ENCODE measurements around the gene ST8SIA4. TPM values are rescaled to one million over a fixed set of nuclear protein-coding genes. Genes with fewer than 3 reads are reported as not detected.

ST8SIA4 gene
- total RNA-seq, 1 experiment from 2014 or later: not detected

- no peaks in the 10 kb centered on the region for H3K9me3 Mint-ChIP-seq
- no peaks in the 10 kb centered on the region; a peak in 1 of 7 replicates for H3K36me3 Mint-ChIP-seq (ENCODE audit: insufficient read depth in 1 of 3, low read depth in 3 of 3)
- Histone ChIP-seq H2BK20ac (ENCODE audit: low read depth, low read length, poor library complexity, severe bottlenecking) (no peak overlapping the region), H2BK5ac (ENCODE audit: insufficient read length, low read length) (no peak overlapping the region), H4K20me1 (ENCODE audit: control insufficient read depth, insufficient read depth, insufficient read length) (no peaks in the 10 kb centered on the region), H3K9ac (ENCODE audit: extremely low read depth, insufficient read length, low read length) (no peak overlapping the region), H2AK5ac (ENCODE audit: insufficient read length, low read length) (no peak overlapping the region), H2BK120ac (ENCODE audit: low read depth, low read length, poor library complexity, severe bottlenecking) (no peak overlapping the region), H3K23ac (ENCODE audit: insufficient read length, low read depth, low read length) (no peak overlapping the region), H3K14ac (ENCODE audit: insufficient read depth, low read length) (no peak overlapping the region), H2BK15ac (ENCODE audit: low read depth, low read length) (no peak overlapping the region), H3K9me3 (ENCODE audit: control insufficient read depth, low read depth, low read length) (no peaks in the 10 kb centered on the region), H3K4me1 (ENCODE audit: insufficient read depth, low read length) (no peaks in the 10 kb centered on the region; the same call in 1 of the 2 replicates), H3K4ac (ENCODE audit: low read depth, low read length) (no peak overlapping the region), H3K56ac (ENCODE audit: insufficient read length, low read depth, low read length) (no peak overlapping the region), H2AFZ (ENCODE audit: low read length) (no peak overlapping the region), H3K4me2 (ENCODE audit: insufficient read depth, insufficient read length, low read length) (no peak overlapping the region), H4K91ac (ENCODE audit: insufficient read length, low read depth, low read length) (no peak overlapping the region), H3K18ac (ENCODE audit: insufficient read length, low read depth, low read length) (no peak overlapping the region), H3K27ac (ENCODE audit: insufficient read length, low read depth, low read length) (no peak overlapping the region), H4K8ac (replicated peaks; ENCODE audit: insufficient read length, low read depth, low read length) (no peak overlapping the region), H3K23me2 (ENCODE audit: insufficient read length, low read depth, low read length, poor library complexity, severe bottlenecking) (no peaks in the 10 kb centered on the region), H4K5ac (ENCODE audit: insufficient read length, low read depth, low read length) (no peak overlapping the region), H3K79me1 (ENCODE audit: insufficient read depth, low read depth, low read length, poor library complexity, severe bottlenecking) (no peaks in the 10 kb centered on the region), H3T11ph (ENCODE audit: low read length) (no peak overlapping the region), H3K27me3 (ENCODE audit: insufficient read depth, low read length) (no peaks in the 10 kb centered on the region), H2BK12ac (ENCODE audit: insufficient read length, low read depth, low read length) (no peak overlapping the region), H3K79me2 (ENCODE audit: insufficient read depth, low read length) (no peaks in the 10 kb centered on the region)
- no peak for DNase-seq
- no peak overlapping the region for H3K27ac Mint-ChIP-seq
- H3K4me1 Mint-ChIP-seq: peaks cover 11 to 22% of the 10 kb centered on the region in 2 experiments
- no peak overlapping the region for H3K4me3 Mint-ChIP-seq
- no peak for TF ChIP-seq CTCF (conservative IDR thresholded peaks at IDR 0.05)
- no CpG with 5 or more reads among the region's 2 CpGs for WGBS (ENCODE audit: extremely low coverage, insufficient read length, low lambda C conversion rate)
- H3K27me3 Mint-ChIP-seq (ENCODE audit: low read depth): no peaks in the 10 kb centered on the region
These were observed 75.6 kb downstream of the ST8SIA4 start for GRCh38 chr5:100827481-100827889.
